Activated CD4-positive, alpha-beta T cell treated with anti-CD3 and anti-CD28 coated beads, Interleukin-2, amount 10 ng/mL, durations not matched to agents 7 days and 5 days (primary cell): ENCODE measurements around the gene BRICD5. TPM values are rescaled to one million over a fixed set of nuclear protein-coding genes. Genes with fewer than 3 reads are reported as not detected.

ENCODE experiments used
- CTCF ChIA-PET: fragments of 350-600 bp; sonication (Branson Sonifier 250); formaldehyde crosslinking; loops from one replicate; lab custom pipeline; 2021; ENCODE audit warnings: antibody characterized with exemption; lab: Charles Lee
- POLR2A ChIA-PET: fragments of 350-600 bp; sonication (Branson Sonifier 250); formaldehyde crosslinking; loops from one replicate; lab custom pipeline; 2021; ENCODE audit warnings: antibody characterized with exemption; lab: Charles Lee
- DNase-seq: peaks from one replicate; pipeline ENCODE4 v3.0.0-alpha.2; 2020
- H3K27ac Mint-ChIP-seq: one replicate; pipeline ENCODE4 v1.8.0; 2021; ENCODE audit warnings: mild to moderate bottlenecking, moderate library complexity, mixed read lengths
- H3K27me3 Mint-ChIP-seq: one replicate; pipeline ENCODE4 v1.8.0; 2021; ENCODE audit warnings: mixed read lengths
- H3K36me3 Mint-ChIP-seq: one replicate; pipeline ENCODE4 v1.8.0; 2021; ENCODE audit warnings: low read depth, mixed read lengths
- H3K4me1 Mint-ChIP-seq: one replicate; pipeline ENCODE4 v1.8.0; 2021; ENCODE audit warnings: mixed read lengths
- H3K4me3 Mint-ChIP-seq: one replicate; pipeline ENCODE4 v1.8.0; 2021; ENCODE audit warnings: mild to moderate bottlenecking, moderate library complexity, mixed read lengths
- H3K9me3 Mint-ChIP-seq: one replicate; pipeline ENCODE4 v1.8.0; 2021; ENCODE audit warnings: mixed read lengths
- total RNA-seq, 2 experiments: library from RNA; stranded (reverse); gene quantifications; one replicate each; pipeline ENCODE4 v1.2.3, GENCODE V29; 2021

The BRICD5 gene
- total RNA-seq, 2 experiments from 2014 or later, result 13.9 to 17.4 TPM

DNA sequence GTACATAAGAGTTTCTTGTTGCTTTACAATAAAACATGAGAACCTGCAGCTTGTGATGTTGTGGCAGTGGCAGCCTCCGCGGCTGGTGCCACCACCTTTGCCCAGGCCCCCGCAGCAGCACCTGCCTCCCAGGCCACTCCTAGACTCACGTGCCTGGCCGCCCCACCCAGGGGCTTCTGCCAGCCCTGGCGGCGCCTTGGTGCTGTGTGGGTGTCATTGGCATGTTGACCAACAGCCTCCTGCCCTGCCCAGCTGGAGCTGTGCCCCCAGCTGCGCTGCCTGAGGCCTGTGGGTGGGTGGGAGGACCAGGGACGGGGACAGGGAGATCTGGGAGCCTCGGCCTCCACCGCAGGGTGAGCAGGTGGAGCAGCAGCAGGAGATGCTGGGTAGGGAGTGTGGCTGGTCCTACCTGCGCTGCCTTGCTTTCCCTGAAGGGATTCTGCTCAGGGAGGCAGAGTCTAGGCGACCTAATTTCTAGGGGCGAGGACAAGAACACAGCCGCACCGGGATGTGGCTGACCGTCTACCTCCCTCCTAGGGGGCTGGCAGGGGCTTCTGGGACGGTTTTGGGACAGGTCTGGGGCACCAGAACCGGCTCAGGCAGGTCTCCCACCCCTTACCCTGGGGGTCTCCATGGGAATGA, 25.2 kb upstream of the BRICD5 start:
- no peaks in the 10 kb centered on the region for H3K4me1 Mint-ChIP-seq
- ChIA-PET CTCF (interaction anchor here (1.0 to 1.5 kb wide), 2 partner anchors 16 to 19 kb away, joined by 3 to 5 read pairs; partner anchors contain the start of gene ECI1), POLR2A (no interaction called here)
- DNase-seq, result no peak
- no peak overlapping the region for H3K4me3 Mint-ChIP-seq
- H3K27me3 Mint-ChIP-seq, result no peaks in the 10 kb centered on the region
- H3K27ac Mint-ChIP-seq, result no peak overlapping the region
- H3K9me3 Mint-ChIP-seq, result no peaks in the 10 kb centered on the region
- H3K36me3 Mint-ChIP-seq, result peaks cover 7% of the 10 kb centered on the region

- Mint-ChIP-seq H3K9me3 (no peaks in the 10 kb centered on the region), H3K27me3 (no peaks in the 10 kb centered on the region), H3K4me1 (no peaks in the 10 kb centered on the region), H3K36me3 (peaks cover 7% of the 10 kb centered on the region), H3K27ac (no peak overlapping the region), H3K4me3 (no peak overlapping the region)
- CTCF ChIA-PET, result no interaction called here
- POLR2A ChIA-PET, result no interaction called here
- DNase-seq, result no peak
These were observed 24.6 kb upstream of the BRICD5 start for GRCh38 chr16:2235234-2235651.

DNA sequence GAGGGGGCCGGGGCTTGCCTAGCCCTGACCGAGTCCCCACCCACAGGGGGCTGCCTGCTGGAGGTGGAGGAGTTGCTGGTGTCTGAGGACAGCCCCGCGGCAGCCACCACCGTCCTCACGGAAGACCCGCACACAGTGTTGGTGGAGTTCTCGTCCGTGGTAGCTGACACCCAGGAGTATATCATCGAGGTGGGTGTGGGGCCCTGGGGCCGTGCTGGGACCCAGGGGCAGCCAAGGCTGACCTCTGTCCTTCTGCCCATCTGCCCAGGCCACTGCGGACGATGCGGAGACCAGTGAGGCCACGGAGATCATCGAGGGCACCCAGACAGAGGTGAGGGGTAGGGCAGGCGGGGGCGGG, 24.1 kb upstream of the BRICD5 start:
- no peak for DNase-seq
- H3K27me3 Mint-ChIP-seq, result no peaks in the 10 kb centered on the region
- no peaks in the 10 kb centered on the region for H3K9me3 Mint-ChIP-seq
- ChIA-PET POLR2A (no interaction called here), CTCF (no interaction called here)
- H3K27ac Mint-ChIP-seq, result no peak overlapping the region
- H3K4me1 Mint-ChIP-seq, result no peaks in the 10 kb centered on the region
- peaks cover 11% of the 10 kb centered on the region for H3K36me3 Mint-ChIP-seq
- no peak overlapping the region for H3K4me3 Mint-ChIP-seq

GRCh38 chr16:2233872-2234812, 23.5 kb upstream of the BRICD5 start:
- POLR2A ChIA-PET, result no interaction called here
- H3K27ac Mint-ChIP-seq, result no peak overlapping the region
- no peaks in the 10 kb centered on the region for H3K4me1 Mint-ChIP-seq
- H3K36me3 Mint-ChIP-seq, result peaks cover 10% of the 10 kb centered on the region
- no peak for DNase-seq
- H3K9me3 Mint-ChIP-seq, result no peaks in the 10 kb centered on the region
- no peaks in the 10 kb centered on the region for H3K27me3 Mint-ChIP-seq
- CTCF ChIA-PET, result no interaction called here
- H3K4me3 Mint-ChIP-seq, result no peak overlapping the region

GRCh38 chr16:2233046-2233775, 22.5 kb upstream of the BRICD5 start:
- Mint-ChIP-seq H3K4me1 (no peaks in the 10 kb centered on the region), H3K9me3 (no peaks in the 10 kb centered on the region), H3K4me3 (no peak overlapping the region), H3K27me3 (no peaks in the 10 kb centered on the region), H3K36me3 (peaks cover 10% of the 10 kb centered on the region), H3K27ac (no peak overlapping the region)
- CTCF ChIA-PET, result no interaction called here
- no peak for DNase-seq
- POLR2A ChIA-PET, result no interaction called here

GRCh38 chr16:2232094-2232990, 21.7 kb upstream of the BRICD5 start:
- Mint-ChIP-seq H3K9me3 (no peaks in the 10 kb centered on the region), H3K4me3 (no peak overlapping the region), H3K27ac (no peak overlapping the region), H3K36me3 (peaks cover 10% of the 10 kb centered on the region), H3K27me3 (no peaks in the 10 kb centered on the region), H3K4me1 (no peaks in the 10 kb centered on the region)
- POLR2A ChIA-PET, result no interaction called here
- DNase-seq, result no peak
- CTCF ChIA-PET, result no interaction called here

GRCh38 chr16:2231016-2231931, 20.6 kb upstream of the BRICD5 start:
- CTCF ChIA-PET, result interaction anchor here (1.2 kb wide), 1 partner anchor 7 kb away, joined by 3 read pairs; no protein-coding TSS in a partner anchor
- H3K27ac Mint-ChIP-seq, result no peak overlapping the region
- peaks cover 3% of the 10 kb centered on the region for H3K4me1 Mint-ChIP-seq
- H3K9me3 Mint-ChIP-seq, result no peaks in the 10 kb centered on the region
- H3K36me3 Mint-ChIP-seq, result peaks cover 10% of the 10 kb centered on the region
- H3K4me3 Mint-ChIP-seq, result no peak overlapping the region
- POLR2A ChIA-PET, result no interaction called here
- no peaks in the 10 kb centered on the region for H3K27me3 Mint-ChIP-seq
- no peak for DNase-seq

DNA sequence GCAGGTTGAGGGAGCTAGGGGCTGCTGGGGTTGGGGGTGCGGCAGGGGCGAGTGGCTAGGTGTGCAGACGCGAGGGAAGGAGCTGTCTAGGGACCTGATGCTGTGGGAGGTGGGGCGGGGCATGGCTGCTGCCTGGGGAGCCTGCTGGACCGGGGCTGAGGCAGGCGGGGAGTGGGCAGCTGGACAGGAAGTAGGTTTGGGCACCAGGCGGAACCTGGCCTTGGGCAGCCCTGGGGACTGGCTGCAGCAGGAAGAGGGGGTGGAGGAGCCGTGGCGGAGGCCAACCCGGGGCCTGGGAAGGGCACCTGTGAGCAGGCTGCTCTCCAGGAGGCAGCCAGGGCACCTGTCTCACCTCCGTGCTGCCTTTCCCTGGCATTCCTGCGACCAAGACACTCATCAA, 19.7 kb upstream of the BRICD5 start:
- no peak for DNase-seq
- ChIA-PET POLR2A (no interaction called here), CTCF (interaction anchor here (1.2 kb wide), 1 partner anchor 8 kb away, joined by 3 read pairs; no protein-coding TSS in a partner anchor)
- Mint-ChIP-seq H3K9me3 (no peaks in the 10 kb centered on the region), H3K36me3 (peaks cover 9% of the 10 kb centered on the region), H3K4me1 (peaks cover 8% of the 10 kb centered on the region), H3K4me3 (no peak overlapping the region), H3K27me3 (no peaks in the 10 kb centered on the region), H3K27ac (no peak overlapping the region)

GRCh38 chr16:2229632-2230250, 19.1 kb upstream of the BRICD5 start:
- Mint-ChIP-seq H3K27me3 (no peaks in the 10 kb centered on the region), H3K27ac (no peak overlapping the region), H3K4me3 (no peak overlapping the region), H3K9me3 (no peaks in the 10 kb centered on the region), H3K36me3 (peaks cover 6% of the 10 kb centered on the region), H3K4me1 (peaks cover 13% of the 10 kb centered on the region)
- CTCF ChIA-PET, result interaction anchor here (1.2 kb wide), 1 partner anchor 9 kb away, joined by 3 read pairs; no protein-coding TSS in a partner anchor
- no peak for DNase-seq
- POLR2A ChIA-PET, result no interaction called here

GRCh38 chr16:2229091-2229490, 18.4 kb upstream of the BRICD5 start:
- Mint-ChIP-seq H3K9me3 (no peaks in the 10 kb centered on the region), H3K4me1 (peaks cover 19% of the 10 kb centered on the region), H3K27ac (no peak overlapping the region), H3K36me3 (peaks cover 6% of the 10 kb centered on the region), H3K4me3 (no peak overlapping the region), H3K27me3 (no peaks in the 10 kb centered on the region)
- POLR2A ChIA-PET, result no interaction called here
- CTCF ChIA-PET, result no interaction called here
- DNase-seq, result no peak

- ChIA-PET CTCF (no interaction called here), POLR2A (no interaction called here)
- DNase-seq, result no peak
- no peak overlapping the region for H3K4me3 Mint-ChIP-seq
- H3K36me3 Mint-ChIP-seq, result peaks cover 6% of the 10 kb centered on the region
- H3K4me1 Mint-ChIP-seq, result peaks cover 19% of the 10 kb centered on the region
- H3K27ac Mint-ChIP-seq, result no peak overlapping the region
- no peaks in the 10 kb centered on the region for H3K27me3 Mint-ChIP-seq
- H3K9me3 Mint-ChIP-seq, result no peaks in the 10 kb centered on the region
These were observed 17.6 kb upstream of the BRICD5 start for GRCh38 chr16:2228161-2228824.
